ENCODE results near the gene EXT2.

Gene EXT2

DNA sequence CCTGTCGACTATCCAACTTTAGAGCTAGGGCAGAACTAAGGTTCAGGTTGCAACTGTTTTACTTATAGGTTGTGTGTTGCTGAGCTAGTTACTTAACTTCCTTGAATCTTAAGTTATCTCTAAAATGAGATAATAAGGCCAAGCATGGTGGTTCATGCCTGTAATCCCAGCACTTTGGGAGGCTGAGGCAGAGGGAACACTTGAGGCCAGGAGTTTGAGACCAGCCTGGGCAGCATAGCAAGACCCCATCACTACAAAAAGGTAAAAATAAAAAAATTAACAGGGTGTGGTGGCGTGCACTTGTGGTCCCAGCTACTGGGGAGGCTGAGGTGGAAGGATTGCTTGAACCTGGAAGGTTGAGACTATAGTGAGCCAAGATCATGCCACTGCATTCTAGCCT, 27.3 kb upstream of the EXT2 start:
- TF ChIP-seq, protein P1, sequence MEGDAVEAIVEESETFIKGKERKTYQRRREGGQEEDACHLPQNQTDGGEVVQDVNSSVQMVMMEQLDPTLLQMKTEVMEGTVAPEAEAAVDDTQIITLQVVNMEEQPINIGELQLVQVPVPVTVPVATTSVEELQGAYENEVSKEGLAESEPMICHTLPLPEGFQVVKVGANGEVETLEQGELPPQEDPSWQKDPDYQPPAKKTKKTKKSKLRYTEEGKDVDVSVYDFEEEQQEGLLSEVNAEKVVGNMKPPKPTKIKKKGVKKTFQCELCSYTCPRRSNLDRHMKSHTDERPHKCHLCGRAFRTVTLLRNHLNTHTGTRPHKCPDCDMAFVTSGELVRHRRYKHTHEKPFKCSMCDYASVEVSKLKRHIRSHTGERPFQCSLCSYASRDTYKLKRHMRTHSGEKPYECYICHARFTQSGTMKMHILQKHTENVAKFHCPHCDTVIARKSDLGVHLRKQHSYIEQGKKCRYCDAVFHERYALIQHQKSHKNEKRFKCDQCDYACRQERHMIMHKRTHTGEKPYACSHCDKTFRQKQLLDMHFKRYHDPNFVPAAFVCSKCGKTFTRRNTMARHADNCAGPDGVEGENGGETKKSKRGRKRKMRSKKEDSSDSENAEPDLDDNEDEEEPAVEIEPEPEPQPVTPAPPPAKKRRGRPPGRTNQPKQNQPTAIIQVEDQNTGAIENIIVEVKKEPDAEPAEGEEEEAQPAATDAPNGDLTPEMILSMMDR (IDR thresholded peaks at IDR 0.05; ENCODE audit: low read depth, low read length, missing control alignments) = no peak
- no peak for DNase-seq (ENCODE audit: low read depth)
- H3K4me3 ChIP-seq (ENCODE audit: low read depth, low read length) = no peak overlapping the region

DNA sequence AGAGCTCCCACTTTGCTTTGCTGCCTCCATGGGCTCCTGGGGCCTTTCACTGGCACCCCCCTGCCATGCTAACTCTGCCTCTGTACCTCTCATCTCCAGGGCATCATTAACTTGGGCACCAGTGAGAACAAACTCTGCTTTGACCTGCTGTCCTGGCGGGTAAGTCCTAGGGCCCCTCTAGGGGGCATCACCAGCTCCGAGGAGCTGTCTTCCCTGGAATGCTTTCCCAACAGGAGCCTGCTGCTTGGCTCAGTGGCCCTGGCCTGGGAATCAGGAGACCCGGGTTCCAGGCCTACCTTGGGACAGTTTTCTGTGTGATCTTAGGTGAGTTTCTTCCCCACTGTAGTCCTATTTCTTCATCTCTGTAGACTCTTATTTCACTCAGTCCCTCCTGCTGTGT, 24.3 kb upstream of the EXT2 start:
- no peak for DNase-seq (ENCODE audit: low read depth)
- TF ChIP-seq, protein P1 (IDR thresholded peaks at IDR 0.05; ENCODE audit: low read depth, low read length, missing control alignments) = no peak
- no peak overlapping the region for H3K4me3 ChIP-seq (ENCODE audit: low read depth, low read length)

DNA sequence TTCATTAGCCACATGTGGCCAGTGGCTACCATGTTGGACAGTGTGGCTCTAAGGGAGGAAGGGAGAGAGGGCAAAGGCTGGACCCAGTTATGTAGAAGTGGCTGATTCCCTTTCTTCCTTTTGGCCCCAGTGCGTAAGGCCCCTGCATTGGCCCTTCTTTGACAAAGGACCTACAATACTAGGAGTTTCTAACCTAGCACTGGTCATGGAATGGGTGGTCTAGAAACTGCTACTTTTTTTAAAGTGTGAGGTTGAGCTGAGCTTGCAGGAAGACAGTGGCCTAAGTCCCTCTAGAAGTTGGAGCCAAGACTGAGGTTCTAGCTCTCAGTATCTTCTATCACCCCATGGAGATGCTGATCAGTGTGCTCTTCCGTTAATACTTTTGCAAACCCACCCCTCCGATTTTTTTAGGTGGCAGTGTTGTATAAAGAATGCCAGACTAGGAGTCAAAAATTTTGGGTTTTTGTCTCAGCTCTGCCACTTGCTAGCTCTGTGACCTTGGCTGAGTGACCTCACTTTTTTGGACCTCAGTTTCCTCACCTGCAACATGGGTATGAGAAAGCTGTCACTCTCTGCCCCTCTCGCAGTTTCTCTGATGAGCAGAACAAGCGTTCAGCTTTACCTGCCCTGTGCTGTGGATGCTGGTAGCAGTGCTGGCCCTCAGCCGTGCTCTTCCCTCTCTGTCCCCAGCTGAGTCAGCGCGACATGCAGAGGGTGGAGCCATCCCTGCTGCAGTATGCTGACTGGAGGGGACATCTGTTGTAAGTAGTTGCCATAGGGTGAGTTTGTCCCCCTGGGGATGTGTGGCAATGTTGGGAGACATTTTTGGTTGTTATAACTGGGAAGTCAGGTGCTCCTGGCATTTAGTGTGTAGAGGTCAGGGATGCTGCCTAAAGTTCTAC, 22.5 kb upstream of the EXT2 start:
- TF ChIP-seq, protein P1 (IDR thresholded peaks at IDR 0.05; ENCODE audit: low read depth, low read length, missing control alignments) = no peak
- no peak overlapping the region for H3K4me3 ChIP-seq (ENCODE audit: low read depth, low read length)
- no peak for DNase-seq (ENCODE audit: low read depth)

DNA sequence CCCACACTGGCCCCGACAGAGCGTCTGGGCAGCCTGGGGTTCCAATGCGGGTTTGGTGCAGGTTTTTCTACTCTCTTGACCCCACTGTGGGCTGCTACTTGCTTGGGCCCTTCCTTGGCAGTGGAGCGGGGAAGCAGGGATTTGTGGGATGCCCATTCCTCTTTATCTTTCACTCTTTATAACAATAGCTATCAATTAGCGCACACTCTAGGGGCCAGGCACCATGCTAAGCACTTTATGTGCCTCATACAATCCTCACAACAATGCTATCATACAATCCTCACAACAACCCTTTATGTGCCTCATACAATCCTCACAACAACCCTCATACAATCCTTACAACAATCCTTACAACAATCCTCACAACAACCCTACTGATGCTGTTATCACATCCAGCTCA, 16.7 kb upstream of the EXT2 start:
- H3K4me3 ChIP-seq (ENCODE audit: low read depth, low read length) = no peak overlapping the region
- TF ChIP-seq, protein P1 (IDR thresholded peaks at IDR 0.05; ENCODE audit: low read depth, low read length, missing control alignments) = no peak

DNA sequence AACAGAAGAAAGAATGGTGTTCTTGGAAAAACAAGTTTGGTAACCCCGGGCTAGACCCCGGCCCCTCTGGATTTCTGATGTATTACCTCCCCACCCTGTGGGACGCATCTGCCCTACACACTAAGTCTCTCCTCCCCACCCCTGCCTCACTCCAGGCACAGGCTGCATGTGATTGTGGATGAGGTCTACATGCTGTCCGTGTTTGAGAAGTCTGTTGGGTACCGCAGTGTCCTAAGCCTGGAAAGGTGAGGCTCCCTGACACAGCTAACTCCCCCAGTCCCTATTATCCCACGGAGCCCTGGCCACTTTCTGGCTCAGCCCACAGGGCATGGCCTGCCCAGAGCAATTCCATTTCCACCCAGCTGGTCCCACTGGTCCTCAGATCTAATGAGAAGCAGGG, 16.1 kb upstream of the EXT2 start:
- no peak overlapping the region for H3K4me3 ChIP-seq (ENCODE audit: low read depth, low read length)
- TF ChIP-seq, protein P1 (IDR thresholded peaks at IDR 0.05; ENCODE audit: low read depth, low read length, missing control alignments) = no peak
- no peak for DNase-seq (ENCODE audit: low read depth)

More for the DNA sequence above, 16.7 kb upstream of the EXT2 start:
- DNase-seq (ENCODE audit: low read depth) = no peak

DNA sequence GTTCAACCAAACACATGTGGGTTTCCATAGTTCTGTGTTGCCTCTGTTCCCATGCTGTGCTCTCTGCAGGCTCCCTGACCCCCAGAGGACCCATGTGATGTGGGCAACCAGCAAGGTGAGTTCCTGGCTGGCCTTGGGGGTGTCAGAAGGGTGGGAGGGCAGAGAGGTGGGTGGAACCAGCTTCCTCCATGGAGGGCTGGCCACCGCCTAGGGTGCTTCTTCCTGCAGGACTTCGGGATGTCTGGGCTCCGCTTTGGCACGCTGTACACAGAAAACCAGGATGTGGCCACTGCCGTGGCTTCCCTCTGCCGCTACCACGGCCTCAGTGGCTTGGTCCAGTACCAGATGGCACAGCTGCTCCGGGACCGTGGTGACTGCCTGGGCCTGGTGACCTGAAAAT, 14.5 kb upstream of the EXT2 start:
- H3K4me3 ChIP-seq (ENCODE audit: low read depth, low read length) = no peak overlapping the region
- no peak for DNase-seq (ENCODE audit: low read depth)
- TF ChIP-seq, protein P1 (IDR thresholded peaks at IDR 0.05; ENCODE audit: low read depth, low read length, missing control alignments) = no peak

DNA sequence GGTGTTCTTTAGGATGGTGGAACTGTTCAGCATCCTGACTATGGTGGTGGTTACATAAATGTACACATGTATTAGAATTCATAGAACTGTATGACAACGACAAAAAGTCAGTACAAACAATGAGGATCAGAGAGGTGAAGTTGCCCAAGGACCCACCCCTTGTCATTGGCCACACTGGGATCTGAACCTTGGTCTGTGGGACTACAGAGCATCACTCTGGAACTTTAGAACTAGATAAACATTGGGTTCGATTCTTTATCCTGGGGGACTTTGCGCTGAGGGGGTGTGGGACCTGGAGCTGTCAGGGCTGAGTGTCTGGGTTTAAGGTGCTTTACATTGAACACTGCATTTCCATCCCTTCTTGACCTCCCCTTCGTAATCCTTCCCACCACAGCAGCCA, 12.8 kb upstream of the EXT2 start:
- no peak for DNase-seq (ENCODE audit: low read depth)
- TF ChIP-seq, protein P1 (IDR thresholded peaks at IDR 0.05; ENCODE audit: low read depth, low read length, missing control alignments) = no peak
- H3K4me3 ChIP-seq (ENCODE audit: low read depth, low read length) = no peak overlapping the region

Data from GM12864 (cell line).